Epithelial cell of proximal tubule (primary cell): Measurements from ENCODE around the gene COL8A1. TPM values are rescaled to one million over a fixed set of nuclear protein-coding genes. Genes with fewer than 3 reads are reported as not detected.

Experiments
- DNase-seq: peaks from one replicate; pipeline ENCODE4 v3.0.0-alpha.2; 2011; ENCODE audit warnings: low read depth
- H3K4me3 ChIP-seq: 2 replicates; pipeline ENCODE4 v1.5.1; 2011; ENCODE audit warnings: low read depth, mild to moderate bottlenecking, low read length
- CTCF ChIP-seq: conservative IDR thresholded peaks from 2 replicates; pipeline ENCODE4 v1.5.1; 2012; ENCODE audit warnings: low read depth, mild to moderate bottlenecking, low read length
- total RNA-seq: library from RNA; depleted of rRNA; stranded (reverse); fragments of >200 nt; gene quantifications from 2 replicates; pipeline ENCODE4 v1.2.3, GENCODE V29; 2015

The COL8A1 gene
- total RNA-seq, 1 donor from 2014 or later = 60.5 TPM

GRCh38 chr3:99789011-99789721 is 150.8 kb downstream of the COL8A1 start:
- H3K4me3 ChIP-seq = no peak overlapping the region
- TF ChIP-seq CTCF = peak; percentile 87
- DNase-seq = peak; percentile 19

- no peak for TF ChIP-seq CTCF
- no peak for DNase-seq
- H3K4me3 ChIP-seq = no peak overlapping the region
Measured at GRCh38 chr3:99794485-99794884, 156.1 kb downstream of the COL8A1 start.

DNA sequence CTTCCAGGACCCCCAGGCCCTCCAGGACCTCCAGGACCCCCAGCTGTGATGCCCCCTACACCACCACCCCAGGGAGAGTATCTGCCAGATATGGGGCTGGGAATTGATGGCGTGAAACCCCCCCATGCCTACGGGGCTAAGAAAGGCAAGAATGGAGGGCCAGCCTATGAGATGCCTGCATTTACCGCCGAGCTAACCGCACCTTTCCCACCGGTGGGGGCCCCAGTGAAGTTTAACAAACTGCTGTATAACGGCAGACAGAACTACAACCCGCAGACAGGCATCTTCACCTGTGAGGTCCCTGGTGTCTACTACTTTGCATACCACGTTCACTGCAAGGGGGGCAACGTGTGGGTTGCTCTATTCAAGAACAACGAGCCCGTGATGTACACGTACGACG is 157.2 kb downstream of the COL8A1 start:
- no peak for DNase-seq
- H3K4me3 ChIP-seq = no peak overlapping the region
- TF ChIP-seq CTCF = no peak

- H3K4me3 ChIP-seq = no peak overlapping the region
- no peak for DNase-seq
- no peak for TF ChIP-seq CTCF
Measured at GRCh38 chr3:99799422-99799821, 161.0 kb downstream of the COL8A1 start.

DNA sequence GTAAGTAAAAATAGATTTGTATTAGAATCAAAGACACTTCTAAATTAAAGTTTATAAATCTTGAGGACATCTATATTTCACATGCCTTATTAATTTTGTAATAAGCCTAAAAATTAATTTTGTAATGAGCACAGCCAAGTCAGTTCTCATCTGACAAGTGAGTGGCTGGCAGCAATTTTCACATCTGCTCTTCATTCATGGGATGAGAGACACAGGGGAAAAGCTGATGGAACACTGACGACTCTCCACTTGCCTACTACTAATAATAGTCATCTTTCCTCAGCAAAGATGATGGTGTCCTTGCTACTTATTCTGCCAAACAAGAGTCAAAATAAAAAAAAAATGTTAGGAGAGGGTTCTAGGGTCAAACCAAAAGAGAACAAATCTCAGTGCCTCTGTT is 164.9 kb downstream of the COL8A1 start:
- TF ChIP-seq CTCF = no peak
- H3K4me3 ChIP-seq = no peak overlapping the region
- no peak for DNase-seq

- TF ChIP-seq CTCF = no peak
- no peak for DNase-seq
- H3K4me3 ChIP-seq = no peak overlapping the region
Measured at GRCh38 chr3:99805160-99805559, 166.8 kb downstream of the COL8A1 start.

DNA sequence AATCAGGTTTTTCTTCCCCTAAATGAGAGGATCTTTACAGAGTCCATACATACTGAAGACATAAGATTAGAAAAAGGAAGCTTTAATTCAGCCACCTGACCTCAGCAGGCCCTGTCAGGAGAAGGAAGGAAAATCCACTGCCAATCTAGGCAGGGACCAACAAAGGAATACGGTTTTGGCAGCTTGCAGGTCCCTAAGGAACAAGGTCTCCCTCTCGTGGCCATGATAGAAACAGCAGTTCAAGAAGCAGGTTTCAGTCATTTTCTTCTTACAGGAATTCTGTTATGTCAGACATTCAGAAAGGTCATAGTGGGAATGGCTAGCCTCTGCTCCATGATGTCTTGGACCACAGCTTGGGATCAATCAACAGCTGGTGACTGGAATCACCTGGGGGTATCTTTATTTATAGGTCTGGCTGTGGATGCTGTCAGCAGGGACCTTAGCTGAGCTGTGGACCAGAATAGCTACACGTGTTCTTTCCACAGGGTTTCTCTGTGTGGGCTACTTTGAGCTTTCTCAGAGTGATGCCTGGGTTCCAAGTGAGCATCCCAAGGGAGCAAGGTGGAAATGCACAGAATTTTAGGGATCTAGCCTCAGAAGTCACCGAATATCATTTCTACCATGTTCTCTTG is 169.9 kb downstream of the COL8A1 start:
- DNase-seq = no peak
- no peak overlapping the region for H3K4me3 ChIP-seq
- TF ChIP-seq CTCF = peak; percentile 89
